T47D (cell line): ENCODE data around the gene TSPAN6.

Experiments
- DNase-seq, 2 experiments: peaks; one replicate each; pipeline versions ENCODE4 v3.0.0 to v3.0.0-alpha.2; 2011 to 2012; ENCODE audit warnings: low read depth in 1 of 2, low spot score in 1 of 2
- JUND ChIP-seq: IDR thresholded peaks from 2 replicates; pipeline ENCODE4 v1.6.1; 2012; ENCODE audit warnings: low read depth
- in situ Hi-C: cut with HindIII; loops from 2 replicates; pipeline ENCODE4 v1.10.0; 2016; ENCODE audit warnings: low sequenced_read_pairs, low pct_unique_long_range_greater_than_20kb

The TSPAN6 gene, protein sequence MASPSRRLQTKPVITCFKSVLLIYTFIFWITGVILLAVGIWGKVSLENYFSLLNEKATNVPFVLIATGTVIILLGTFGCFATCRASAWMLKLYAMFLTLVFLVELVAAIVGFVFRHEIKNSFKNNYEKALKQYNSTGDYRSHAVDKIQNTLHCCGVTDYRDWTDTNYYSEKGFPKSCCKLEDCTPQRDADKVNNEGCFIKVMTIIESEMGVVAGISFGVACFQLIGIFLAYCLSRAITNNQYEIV

DNA sequence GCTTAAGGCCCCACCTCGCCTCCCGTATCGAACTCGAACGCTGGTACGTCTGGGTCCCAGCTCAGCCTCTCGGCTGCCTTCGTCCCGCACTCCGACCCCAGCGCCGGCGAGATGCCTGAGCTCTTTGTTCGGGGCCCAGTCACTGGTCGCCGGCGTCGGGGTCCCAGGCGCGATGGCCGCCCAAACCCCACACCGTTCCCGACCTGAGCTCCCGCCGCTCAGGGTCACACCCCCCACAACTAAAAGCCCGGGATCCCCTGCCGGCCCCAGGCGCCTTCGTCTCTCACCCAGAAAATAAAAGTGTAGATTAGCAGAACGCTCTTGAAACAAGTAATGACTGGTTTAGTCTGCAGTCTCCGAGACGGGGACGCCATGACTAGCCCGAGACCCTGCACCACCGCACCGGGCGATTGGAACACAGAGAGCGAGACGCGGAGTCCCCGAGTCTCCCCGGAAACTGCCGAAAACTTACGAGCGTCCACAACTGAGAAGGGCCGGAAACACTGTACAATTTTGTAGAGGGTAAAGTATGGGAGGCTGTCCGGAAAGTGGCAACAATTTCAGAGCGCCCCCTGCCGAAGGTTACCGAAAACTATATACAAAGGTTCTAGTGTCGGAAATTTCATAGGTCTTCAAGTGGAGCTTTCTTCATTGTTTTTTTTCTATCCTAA lies at the start of gene TSPAN6:
Gene TSPAN6, minus strand, starts transcription at position 486 of the 671 bp plus-strand sequence. Its CDS starts 112 bp downstream, at position 374.
- no peak for TF ChIP-seq JUND
- DNase-seq, result peak; percentile 56 to 85
- in situ Hi-C loops, result no loop called here

DNA sequence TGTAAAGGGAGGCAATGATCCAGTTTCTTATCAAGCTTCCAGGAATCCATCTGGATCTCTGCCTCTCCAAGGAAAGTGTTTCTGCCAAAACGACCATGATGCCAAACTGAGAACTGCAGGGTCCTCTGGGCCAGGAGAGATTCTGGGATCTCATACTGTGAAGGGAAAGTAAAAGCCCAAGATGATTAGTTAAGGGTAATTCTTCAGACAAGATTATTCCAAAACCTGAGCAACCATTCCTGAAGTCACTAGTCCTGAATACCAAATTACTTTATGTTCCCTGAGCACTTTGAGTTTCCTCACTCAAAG lies 49.3 kb upstream of the TSPAN6 start:
- TF ChIP-seq JUND, result no peak
- DNase-seq, result no peak
- in situ Hi-C loops, result no loop called here

DNA sequence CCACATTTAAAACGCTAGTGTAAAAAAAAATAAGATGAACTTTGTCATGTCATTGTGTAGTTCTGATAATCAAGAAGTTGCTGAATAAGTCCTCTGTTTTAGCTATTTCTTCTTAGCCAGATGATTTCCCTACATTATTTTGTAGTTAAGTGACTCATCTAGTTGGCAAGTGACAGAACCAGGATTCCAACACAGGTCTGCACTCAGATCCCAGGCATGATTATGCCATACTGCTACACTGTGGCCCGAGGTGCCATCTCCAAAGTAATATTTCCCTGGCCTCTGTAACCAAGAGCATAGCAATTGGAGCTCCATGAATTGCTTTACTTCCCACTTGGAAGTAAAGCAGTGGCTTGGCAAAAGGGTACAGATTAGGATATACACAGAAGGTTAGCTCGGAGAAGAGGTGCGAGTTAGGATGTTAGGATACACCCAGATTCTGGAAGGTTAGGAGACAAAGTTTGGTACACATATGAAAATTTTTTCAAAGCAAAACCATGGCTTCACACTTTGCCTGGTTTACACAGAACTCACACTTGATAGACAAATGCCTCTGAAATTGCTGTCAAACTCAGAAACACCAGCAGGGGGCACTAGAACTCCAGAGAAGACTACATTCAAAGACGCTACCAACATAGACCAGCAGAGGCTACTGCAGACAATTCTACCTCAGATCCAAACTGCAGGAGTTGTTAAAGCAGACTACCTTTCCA lies 48.8 kb upstream of the TSPAN6 start:
- peak; percentile 16 to 78 for DNase-seq
- in situ Hi-C loops, result no loop called here
- TF ChIP-seq JUND, result no peak

GRCh38 chrX:100682939-100683338 lies 46.3 kb upstream of the TSPAN6 start:
- TF ChIP-seq JUND, result no peak
- no peak for DNase-seq
- in situ Hi-C loops, result no loop called here

DNA sequence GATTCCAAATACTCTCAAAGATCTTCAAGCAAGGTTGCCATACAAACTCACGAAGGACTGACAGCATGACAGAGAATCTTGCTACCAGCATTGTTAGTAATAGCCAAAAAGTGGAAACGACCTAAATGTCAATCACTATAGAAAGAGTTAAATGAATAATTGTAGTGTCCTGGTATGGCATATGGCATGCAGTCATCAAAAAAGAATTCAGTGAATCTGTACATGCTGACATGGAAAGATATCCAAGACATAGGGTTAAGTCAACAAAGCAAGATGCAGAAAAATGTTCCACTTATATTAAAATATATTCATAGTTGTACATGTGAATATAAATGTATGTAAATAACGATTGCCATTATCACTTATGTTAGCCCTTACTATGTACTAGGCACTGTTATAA lies 45.0 kb upstream of the TSPAN6 start:
- no peak for TF ChIP-seq JUND
- DNase-seq, result no peak
- in situ Hi-C loops, result no loop called here

DNA sequence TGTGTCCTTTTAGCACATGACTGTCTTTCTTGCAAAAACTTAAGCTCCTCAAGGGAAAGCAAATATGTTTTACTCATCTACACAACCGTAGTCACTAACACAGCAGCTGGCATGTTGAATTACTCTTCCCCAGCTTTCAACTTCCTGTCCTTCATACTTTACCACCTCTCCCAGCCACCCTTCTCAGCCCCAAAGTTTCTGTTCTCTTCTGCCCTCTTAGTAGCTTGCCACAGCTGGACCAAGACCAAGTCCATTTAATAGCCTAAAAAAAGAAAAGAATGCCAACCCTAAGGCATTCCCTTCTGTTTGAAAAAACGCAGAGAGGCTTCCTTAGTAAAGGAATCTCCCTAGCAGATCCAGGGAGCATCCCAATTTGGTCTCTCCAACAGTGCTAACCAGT lies 44.1 kb upstream of the TSPAN6 start:
- in situ Hi-C loops, result no loop called here
- DNase-seq, result no peak

GRCh38 chrX:100677611-100678181 lies 41.1 kb upstream of the TSPAN6 start:
- no peak for TF ChIP-seq JUND
- DNase-seq, result no peak
- in situ Hi-C loops, result no loop called here

More for the DNA sequence above, 44.1 kb upstream of the TSPAN6 start:
- TF ChIP-seq JUND, result no peak

DNA sequence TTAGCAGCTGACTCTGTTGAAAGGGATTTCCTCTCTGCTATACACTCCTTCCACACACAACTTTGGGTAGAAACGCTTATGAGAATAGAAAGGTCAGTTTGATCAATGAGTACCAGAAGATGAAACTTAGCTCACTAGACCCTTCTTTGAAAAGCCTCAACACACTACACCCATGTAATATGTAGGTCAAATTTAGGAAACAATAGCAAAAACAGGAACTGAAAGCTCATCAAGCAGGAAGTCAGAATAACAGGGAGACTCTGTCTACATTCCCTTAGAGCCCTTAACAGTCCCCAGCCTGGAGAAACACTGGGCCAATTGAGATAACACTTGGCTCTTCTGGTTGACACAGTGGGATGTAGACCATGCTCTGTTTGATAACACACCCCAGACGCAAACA lies 38.1 kb upstream of the TSPAN6 start:
- in situ Hi-C loops, result no loop called here
- TF ChIP-seq JUND, result no peak
- no peak for DNase-seq

- TF ChIP-seq JUND, result no peak
- in situ Hi-C loops, result no loop called here
- no peak for DNase-seq
Observed at GRCh38 chrX:100673397-100673953, 36.9 kb upstream of the TSPAN6 start.

GRCh38 chrX:100672966-100673365 lies 36.4 kb upstream of the TSPAN6 start:
- DNase-seq, result no peak
- in situ Hi-C loops, result no loop called here
- TF ChIP-seq JUND, result no peak

GRCh38 chrX:100663642-100664041 lies 27.0 kb upstream of the TSPAN6 start:
- no peak for TF ChIP-seq JUND
- DNase-seq, result peak in 1 of 2 experiments; percentile 36
- in situ Hi-C loops, result no loop called here

- no peak for DNase-seq
- in situ Hi-C loops, result no loop called here
- no peak for TF ChIP-seq JUND
Observed at GRCh38 chrX:100662796-100663195, 26.2 kb upstream of the TSPAN6 start.

- TF ChIP-seq JUND, result no peak
- DNase-seq, result no peak
- in situ Hi-C loops, result no loop called here
Observed at GRCh38 chrX:100662170-100662569, 25.6 kb upstream of the TSPAN6 start.
